Stimulated activated CD8-positive, alpha-beta memory T cell treated with anti-CD3 and anti-CD28 coated beads, Interleukin-7, amount 100 ng/mL, for 4 hours (primary cell): ENCODE results near the gene C4orf17.
A peak's percentile ranks its signal among the peaks of the same experiment; 100 is the strongest.

Experiments
- DNase-seq, 2 donors: peaks; one replicate each; pipeline ENCODE4 v3.0.0-alpha.2; 2020; ENCODE audit warnings: low read depth in 2 of 2

Gene C4orf17

DNA sequence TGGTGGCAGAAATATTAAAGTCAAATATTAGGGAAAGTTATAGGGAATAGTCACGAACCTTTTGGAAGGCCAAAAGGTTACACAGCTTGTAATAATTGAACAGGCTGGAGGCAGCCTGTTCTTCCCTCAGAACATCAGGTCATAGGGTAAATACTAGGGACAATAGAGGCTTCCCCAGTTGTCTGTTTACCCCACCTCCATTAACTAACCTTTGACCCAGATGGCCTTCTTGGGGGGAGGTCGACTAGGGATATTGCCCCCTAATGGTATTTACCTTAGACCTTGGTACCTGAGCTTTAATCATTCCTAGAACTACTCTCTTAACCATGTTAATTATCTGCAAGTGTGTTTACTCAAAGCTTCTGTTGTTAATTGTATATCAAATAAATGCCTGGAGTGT lies 26.0 kb downstream of the C4orf17 start:
- DNase-seq, result no peak

DNA sequence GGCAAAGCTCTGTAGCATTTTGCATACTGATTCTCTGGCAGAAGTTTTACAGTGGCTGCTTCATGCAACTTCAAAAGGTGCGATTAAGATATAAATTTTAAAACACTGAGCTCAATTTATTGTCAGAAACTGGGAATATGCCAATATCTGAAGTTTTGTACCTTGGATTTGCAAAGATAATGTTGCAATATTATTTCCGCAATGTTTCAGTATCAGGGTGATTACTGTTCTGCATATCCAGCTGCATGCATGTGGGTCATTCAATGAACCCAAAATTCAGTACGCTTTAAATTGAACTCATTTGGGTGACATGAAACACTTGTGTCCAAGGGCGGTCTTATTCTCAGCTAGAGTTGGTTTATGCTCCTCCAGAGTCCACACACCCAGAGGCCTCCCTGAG lies 26.9 kb downstream of the C4orf17 start:
- no peak for DNase-seq

DNA sequence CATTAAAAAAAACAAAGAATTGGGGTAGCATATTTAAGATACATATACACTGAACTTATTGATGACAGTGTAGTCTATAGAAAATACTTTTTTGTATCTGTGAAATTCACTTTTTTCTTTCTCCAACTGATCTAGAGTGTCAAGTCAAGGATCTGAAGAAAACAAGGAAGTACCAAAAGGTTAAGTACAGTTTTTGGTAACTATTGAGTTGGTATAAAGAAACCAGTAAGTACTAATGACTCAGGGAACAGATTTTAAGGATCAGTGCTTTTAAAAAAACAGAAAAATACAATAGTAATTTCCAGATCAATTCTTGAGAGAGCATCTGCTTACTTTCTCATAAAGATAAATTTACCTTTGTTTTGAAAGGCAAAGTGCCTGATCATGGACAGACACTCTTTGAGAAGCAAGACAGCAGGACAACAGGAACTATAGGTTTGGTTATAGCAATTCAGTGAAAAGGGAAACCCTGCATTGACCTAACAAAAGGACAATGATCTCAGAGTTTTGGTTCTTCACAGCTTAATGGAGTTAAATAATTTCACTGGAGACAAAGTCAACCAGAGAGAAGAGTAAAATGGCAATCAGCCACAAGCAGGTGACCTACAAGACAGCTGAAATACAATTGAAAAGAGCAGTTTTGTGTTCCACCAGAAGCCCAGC lies 29.6 kb downstream of the C4orf17 start:
- no peak for DNase-seq

GRCh38 chr4:99552872-99553271 lies 42.1 kb downstream of the C4orf17 start:
- DNase-seq, result no peak

DNA sequence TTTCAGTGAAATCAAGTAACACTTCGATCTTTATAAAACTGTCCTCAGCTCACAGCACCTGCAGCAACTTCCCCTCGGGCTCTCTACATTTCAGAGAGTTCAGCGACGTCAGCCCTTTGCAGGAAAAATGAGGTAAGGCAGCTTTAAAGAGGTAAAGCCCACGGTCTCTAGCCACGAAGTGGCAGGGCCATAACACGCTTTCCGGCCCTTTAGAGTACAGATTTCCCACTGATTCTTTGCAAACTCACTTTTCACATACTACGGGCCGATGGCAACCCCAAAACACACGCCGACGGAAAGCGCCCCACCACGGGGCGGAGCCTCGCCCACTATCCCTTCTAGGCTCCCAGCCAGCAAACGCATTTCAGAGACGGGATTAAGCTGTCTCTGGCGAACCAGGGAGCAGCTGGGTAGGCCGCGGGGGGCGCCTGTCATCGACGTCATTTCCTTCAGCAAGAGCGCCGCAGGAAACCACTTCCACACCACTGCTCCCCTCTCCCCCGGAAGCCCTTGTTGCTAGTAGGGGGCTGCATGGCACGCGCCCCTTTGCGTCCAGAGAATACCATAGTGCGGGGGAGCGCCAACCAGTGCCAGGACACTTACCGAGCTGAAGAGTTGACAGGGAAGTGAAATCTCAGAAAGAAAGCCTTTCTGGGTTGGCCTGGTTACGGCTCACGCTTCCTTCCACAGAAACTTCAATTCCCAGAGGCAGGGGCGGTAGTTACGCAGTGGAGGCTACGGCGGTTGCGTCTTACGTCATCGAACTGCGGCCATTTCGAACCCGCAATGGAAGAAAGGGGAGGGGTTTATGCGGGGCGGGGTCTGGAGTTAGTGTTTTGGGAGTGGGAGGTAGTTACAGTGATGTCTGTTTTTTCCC lies 52.7 kb downstream of the C4orf17 start, which contains the start of gene TRMT10A:
Gene TRMT10A (minus strand): TSS at position 730 of the 877 bp plus-strand sequence. CDS start 4,701 bp downstream, outside the sequence.
- DNase-seq, result peak; percentile 95 to 96

DNA sequence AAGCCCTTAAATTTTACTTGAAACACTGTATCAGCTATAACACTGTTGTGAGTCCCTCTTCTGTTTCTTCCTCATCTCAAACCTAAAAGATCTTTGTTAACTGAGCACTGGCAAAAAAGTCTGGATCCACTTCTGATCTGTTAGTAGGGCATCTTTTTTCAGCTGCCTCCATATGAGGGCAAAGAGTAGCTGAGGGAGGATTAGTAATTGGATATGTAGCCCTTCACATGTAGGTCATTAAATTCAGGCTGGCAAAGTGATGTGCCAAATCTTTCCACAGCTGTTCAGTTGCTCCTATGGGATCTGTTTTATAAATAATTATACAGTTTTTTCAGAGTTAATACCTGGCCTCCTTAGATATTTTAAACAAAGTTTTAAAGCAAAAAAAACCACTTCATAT lies 54.1 kb downstream of the C4orf17 start:
- DNase-seq, result no peak

- no peak for DNase-seq
Measured at GRCh38 chr4:99571883-99572282, 61.1 kb downstream of the C4orf17 start.

DNA sequence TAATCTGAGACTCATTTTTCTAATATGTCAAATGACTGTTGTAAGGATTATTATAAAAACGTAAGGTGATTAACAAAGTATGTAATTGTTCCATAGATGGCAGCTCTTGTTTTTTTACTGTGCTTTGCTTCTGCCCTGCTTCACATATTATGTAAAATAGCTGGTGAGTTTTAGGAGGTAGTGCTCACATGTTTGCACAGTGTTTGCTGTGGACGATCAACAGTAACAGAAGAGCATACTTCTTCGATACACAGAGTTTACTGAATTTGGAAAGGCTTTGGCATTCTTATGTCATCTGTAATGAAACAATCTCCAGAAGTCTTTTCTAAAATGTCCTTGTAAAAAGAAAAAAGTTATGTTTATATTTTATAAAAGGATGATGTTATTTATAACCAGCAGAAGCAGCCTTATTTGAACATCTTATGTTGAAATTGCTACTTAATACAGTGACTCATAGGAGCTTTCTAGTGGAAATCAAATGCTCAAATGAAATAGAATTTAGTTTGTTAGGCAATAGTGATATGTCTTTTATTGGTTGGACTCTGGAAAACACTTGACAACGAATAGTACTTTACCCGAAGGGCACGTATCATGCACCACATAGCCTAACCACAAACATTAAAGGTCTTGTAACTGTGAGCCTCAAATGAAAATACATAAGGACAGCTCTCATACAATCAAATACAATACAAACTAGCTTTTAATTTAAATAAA lies 61.9 kb downstream of the C4orf17 start:
- no peak for DNase-seq

DNA sequence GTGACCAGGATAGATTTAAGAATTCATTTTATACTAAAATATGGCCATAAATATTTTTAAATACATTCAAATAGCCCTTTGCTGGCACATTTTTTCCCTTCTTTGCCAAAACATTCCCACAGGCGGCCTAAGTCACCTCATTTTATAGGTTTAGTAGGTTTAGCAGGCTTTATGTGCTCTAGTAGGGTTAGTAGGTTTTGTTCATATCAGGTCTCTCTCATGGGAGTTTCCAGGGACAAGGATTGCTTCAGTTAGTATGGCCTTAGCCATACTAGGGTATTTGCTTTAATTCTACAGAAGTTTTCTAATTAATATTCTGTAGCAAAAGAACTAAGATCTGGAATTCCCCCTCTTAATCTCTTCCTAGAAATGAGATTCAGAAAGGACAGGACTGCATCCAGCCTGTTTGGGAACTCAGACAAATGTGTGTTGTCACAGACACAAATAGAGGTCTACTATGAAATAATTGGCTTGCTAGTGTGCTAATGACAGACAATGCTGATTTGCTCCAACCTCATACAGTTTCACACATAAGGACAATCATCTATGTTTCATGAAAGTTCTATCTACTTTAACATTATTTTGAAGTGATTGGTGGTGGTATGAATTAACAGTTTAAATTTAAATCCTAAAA lies 63.0 kb downstream of the C4orf17 start:
- DNase-seq, result no peak

GRCh38 chr4:99574530-99575324 lies 63.9 kb downstream of the C4orf17 start, which contains the start of gene MTTP:
Gene MTTP, plus strand, starts transcription at chr4:99574824. Its CDS starts 86 bp downstream, at chr4:99574910.
- DNase-seq, result no peak

GRCh38 chr4:99578714-99579113 lies 67.9 kb downstream of the C4orf17 start:
- DNase-seq, result no peak

DNA sequence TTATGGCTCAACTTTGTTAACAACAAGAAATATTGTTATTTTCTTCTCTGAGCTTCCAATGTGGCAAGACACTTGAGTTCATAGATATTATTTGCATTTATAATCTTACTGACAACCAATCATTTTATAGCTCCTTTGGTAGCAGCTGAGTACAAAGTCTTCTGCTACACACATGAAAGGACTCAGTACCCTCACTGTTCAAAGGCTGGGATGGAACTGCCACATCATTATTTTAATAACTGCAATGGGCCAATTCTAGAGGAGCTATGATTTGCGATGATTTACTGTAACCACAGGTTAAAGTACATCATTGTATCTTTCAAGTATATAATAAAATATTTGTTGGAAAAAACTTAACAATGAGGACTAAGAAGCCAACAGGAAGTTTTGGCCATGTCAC lies 74.7 kb downstream of the C4orf17 start:
- DNase-seq, result no peak

- no peak for DNase-seq
Measured at GRCh38 chr4:99586322-99586721, 75.5 kb downstream of the C4orf17 start.

- no peak for DNase-seq
Measured at GRCh38 chr4:99586797-99587196, 76.0 kb downstream of the C4orf17 start.

- DNase-seq, result no peak
Measured at GRCh38 chr4:99587309-99587708, 76.5 kb downstream of the C4orf17 start.

GRCh38 chr4:99587803-99588202 lies 77.0 kb downstream of the C4orf17 start:
- no peak for DNase-seq

- DNase-seq, result no peak
Measured at GRCh38 chr4:99591757-99592156, 80.9 kb downstream of the C4orf17 start.
